Fibroblast of skin of left biceps (primary cell): ENCODE data around the gene SKP1.

Source experiments
- DNase-seq, 2 experiments: peaks; one replicate each; pipeline ENCODE4 v3.0.0-alpha.2; 2013; ENCODE audit warnings: low read depth in 2 of 2

The SKP1 gene

DNA sequence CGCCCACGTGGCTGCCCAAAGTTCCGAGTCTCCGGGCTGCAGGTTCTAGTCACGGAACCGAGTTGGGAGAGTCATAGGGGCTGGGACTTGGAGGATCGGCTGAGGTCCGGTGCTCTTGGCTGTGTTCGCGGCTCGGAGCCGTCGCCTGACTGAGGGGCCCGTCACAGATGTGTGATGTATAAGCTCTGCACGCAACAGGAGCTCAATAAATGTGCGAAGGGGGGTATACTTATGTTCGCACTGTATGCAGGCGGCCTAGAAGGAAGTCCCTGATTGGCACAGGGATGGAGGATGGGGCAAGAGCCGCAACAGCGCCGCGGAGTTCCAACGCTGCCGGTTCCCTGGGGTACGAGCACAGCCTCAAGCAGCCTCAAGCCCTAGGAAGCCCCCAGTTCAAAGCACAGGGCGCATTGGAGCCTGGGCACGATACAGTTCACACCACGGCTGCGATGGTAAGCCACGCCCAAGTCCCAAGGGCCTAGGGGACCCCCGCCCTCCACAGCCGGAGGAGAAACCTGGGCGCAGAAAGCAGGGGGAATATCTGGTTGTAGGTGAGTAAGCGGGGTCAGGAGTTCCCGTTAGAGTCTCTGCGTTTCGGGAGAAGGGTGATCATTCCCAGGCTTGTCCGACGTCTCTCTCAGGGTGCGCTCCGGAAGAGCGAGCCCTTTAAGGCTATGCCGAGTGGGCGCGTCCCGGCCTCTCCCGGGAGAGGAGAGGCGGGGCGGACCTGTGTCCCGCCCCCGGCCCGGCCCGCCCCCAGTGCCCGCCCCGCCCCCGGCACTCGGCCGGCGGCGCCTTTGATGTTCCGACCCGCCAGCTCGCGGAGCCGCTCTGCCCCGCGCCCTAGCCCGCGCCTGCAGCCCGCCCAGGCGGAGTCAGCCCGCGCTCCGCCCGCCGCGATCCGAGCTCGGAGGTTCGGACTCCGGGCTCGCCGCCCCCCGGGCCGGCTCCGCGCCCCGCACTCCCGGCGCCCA, 62.6 kb downstream of the SKP1 start, which contains the start of gene TCF7:
TSS of gene TCF7 (plus strand) at position 780 of the 974 bp plus-strand sequence. CDS start 226 bp downstream, outside the sequence.
- DNase-seq = peak; percentile 26 to 29

DNA sequence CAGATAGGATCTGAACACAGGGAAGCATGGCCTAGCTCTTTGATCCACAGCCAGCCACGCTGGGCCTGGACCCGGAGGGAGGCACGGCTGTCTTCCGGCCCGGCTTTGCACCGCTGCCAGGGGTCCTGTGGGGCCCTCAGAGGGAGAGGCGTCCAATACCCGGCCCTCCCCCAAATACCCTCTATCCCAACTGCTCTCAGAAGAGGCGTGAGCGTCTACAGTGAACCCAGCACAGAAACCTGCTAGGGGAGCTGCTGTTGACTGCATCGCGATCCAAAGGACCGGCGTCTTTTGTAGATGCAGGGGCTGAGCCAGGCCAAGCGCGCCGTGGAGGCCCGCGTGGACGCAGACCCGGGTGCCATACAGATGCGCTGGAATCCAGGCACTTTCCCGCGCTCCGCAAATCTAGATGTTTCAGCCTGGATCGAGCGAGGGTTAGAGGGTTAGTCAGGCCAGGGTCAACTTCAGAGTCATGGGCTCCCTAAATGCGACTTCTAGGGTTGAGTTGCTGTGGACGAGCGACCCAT, 63.3 kb downstream of the SKP1 start:
- no peak for DNase-seq

DNA sequence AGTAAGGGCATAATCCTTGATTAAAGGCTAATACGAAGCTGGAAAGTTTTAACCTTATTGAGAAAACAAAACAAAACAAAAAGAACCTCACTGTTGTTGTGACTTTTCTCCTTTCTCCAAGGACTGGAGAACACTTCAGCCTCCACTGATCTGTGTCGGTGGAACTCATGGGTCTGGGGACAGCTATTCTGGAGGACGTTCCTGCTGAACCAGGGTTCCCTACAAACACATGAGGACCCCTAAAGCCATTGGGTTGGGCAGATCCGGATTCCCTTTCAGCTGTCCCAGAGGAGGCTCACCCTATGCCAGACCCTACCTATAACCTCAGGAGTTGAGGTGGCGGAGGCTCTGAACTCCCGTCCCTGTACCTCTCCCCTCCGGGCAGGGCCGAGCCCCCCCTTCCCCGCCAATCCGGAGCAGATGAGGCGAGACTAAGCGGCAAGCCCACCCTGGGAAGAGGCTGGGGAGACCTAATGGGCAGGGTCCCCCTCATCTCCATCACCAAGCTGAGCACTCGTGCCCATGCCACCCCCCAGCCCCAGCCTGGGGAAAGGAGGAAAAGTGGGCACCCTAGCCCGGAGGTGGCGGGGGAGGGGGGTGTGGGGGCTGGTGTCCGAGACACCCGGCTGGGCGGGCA, 63.9 kb downstream of the SKP1 start:
- DNase-seq = no peak

DNA sequence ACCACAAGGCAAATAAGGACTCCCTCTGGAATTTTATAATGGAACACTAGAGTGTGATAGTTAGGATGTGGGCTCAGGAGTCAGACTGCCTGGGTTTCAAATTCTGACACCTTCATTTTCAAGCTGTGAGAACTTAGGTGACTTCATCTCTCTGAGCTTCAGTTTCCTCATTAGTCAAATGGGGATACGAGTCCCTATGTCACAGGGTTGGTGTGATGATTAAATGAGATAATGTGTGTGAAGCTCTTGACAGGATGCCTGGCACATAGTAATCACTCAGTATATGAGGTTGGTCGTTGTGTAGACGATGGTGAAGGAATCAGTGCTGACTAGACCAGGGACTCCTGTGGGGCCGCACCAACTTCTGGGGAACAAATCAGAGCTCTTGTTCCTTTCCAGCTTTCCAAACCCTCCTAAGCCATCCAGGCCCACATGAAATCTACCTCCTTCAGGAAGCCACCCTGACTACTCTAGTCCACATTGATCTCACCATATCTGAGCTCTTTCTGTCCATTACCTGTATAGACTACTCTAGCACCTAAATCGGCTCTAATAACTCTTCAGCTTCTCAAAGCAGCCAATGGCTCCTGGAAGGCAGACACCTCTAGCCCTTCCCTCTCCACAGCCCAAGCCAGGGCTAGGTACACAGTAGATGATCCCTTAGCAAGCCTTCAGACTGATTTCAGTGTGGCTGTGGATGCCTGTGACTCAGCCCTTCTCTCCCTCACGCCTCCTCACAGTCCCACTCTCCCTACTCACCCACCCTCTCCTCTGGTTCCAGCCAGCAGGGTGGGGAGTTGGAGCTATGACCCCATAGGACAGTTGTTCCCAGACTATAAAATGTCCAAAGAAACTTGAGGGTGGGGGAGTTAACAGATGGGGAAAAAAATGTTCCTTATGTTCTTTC, 64.8 kb downstream of the SKP1 start:
- DNase-seq = no peak

DNA sequence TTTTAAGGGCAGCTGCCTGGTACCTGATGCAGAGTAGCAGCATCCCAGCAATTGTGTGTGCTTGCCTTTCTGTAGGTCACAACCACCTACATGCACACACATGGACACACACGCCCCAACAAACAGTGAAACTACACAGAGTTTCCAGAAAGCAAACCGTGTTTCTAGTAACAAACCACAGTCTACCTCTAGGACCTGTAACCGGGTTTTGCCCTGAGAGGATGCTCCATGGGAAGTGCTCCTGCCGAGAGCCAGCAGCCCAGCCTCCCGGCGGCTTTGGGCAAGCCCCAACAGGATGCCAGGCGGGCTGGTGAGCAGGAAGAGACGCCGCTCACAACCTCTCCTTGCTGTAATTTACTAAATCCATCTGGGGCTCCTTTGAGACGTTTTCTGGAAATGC, 66.4 kb downstream of the SKP1 start:
- no peak for DNase-seq

DNA sequence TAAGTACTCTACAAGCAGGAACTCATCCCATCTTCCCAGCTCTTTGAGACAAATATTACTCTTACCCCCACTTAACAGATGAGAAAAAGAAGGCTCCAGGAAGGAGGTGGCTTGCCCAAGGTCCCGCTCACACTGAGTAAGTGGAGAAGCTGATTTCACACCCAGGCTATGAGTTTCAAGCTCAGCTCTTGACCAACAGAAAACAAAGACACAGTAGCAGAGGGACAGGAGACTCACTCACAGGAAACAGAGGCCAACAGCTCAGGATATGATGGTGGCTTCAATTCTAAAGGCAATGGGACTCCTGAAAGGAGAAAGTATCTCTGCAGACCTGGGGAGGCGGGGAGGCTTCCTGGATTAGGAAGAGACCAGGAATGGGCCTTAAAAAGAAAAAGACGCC, 69.0 kb downstream of the SKP1 start:
- no peak for DNase-seq

DNA sequence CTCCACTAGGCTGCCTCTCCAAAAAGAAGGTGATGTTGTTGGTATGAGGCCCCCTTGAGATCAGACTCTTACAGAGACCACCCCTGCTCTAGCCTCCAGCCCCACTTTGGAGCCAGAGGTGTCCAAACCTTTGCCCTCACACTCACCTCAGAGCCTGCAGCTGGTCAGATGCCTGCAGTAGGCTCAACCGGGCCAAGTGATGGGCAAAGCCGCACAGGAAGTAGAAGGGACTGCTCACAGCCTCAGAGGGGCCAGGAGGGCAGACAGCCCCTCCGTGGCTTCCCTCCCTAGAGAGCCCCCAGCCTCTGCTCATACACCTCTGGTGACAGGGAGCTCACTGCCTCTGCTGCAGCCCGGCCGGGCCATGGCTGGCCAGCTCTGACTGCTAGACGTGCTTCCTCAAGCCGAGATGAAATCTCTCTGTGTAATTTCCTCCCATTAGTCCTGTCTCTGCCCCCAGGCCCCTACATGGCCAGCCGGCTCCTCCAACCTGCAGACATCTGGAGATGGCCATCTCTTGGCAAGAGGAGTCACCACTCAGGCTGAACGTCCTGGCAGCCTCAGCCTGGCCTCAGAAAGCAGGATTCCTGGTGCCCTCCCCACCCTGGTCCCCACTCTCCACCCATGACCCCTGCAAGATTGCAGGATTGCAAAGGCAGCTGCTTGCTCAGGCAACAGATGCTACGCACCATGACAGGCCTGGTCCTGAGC, 69.6 kb downstream of the SKP1 start:
- no peak for DNase-seq

DNA sequence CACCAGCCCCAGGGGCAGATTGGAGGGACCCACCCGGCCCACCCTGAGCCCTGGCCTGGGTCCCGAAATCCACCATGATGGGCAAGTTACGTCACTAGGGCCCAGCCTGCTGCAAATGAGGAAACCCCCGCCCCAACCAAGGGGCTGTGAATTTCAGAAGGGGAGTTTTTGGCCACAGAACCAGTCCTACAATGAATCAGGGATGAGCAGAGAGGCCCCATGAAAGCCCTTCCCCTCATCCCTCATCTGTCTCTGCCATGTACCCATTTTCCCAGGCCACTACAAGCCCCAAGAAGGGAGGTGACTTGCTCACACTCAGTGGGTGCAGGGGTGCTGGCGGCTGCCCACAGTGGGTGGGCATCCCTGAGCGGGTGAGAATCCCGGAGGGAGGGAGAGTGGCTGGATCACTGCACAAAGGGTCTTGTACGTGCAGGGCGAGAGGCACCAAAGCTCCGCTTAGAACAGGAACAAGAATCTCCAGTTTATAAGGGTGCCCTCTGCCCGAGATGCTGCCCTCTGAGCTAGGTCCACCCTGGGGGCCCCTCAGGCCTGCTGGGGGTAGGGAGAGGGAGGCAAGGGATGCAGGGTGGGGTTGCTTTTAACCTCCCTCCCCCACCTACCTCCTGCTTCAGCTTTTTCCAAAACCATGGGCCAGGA, 72.6 kb downstream of the SKP1 start:
- no peak for DNase-seq

DNA sequence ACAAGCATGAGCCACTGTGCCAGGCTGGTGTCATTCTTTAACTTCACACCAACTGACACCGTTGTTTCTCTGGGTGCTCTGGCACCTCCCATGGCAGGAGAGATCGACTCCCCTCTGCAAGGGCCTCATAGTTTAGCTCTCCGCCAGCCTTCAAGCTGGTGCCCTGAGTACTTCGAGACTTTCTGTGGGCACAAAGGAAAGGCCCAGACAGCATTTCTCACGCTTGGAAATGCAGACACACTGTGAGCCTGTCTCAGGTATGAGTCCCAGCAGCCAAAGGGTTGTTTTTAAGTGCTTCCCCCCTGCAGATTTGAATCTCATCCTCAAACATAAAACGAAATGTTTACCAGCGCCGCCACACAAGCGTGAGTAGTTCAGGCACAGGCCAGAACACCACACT, 73.4 kb downstream of the SKP1 start:
- no peak for DNase-seq

DNA sequence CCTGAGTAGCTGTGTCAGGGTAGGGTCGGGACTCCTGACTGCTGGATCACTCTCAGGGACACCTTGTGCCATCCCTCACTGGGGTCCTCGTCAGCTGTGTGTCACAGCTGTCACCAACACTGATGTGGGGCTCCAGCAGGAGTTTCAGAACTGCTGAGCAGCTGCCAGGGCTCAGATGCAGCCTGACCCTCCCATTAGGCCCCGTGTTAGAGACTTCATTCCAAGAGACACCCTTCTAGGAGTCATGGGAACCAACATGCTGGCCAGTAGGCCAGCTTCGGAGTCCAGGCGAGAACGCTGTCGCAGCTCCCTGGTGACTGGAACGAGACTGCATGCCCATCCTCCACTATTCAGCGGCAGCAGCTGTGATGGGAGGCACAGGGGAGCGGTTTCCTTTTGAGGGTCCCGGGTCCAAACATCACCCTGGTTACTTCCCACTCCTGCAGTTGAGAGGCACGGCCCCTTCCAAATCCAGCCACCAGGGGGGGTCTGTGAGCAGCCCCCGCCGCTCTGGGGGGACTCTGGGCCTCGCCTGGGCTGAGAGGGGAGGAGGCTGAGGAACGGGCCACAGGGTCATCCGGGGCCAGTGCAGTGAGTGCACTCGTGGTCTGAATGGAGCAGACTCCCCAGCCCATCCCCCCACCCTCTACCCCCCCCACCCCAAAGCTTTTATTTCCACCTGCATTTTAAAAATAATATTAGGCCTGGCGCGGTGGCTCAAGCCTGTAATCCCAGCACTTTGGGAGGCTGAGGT, 74.9 kb downstream of the SKP1 start:
- DNase-seq = no peak

DNA sequence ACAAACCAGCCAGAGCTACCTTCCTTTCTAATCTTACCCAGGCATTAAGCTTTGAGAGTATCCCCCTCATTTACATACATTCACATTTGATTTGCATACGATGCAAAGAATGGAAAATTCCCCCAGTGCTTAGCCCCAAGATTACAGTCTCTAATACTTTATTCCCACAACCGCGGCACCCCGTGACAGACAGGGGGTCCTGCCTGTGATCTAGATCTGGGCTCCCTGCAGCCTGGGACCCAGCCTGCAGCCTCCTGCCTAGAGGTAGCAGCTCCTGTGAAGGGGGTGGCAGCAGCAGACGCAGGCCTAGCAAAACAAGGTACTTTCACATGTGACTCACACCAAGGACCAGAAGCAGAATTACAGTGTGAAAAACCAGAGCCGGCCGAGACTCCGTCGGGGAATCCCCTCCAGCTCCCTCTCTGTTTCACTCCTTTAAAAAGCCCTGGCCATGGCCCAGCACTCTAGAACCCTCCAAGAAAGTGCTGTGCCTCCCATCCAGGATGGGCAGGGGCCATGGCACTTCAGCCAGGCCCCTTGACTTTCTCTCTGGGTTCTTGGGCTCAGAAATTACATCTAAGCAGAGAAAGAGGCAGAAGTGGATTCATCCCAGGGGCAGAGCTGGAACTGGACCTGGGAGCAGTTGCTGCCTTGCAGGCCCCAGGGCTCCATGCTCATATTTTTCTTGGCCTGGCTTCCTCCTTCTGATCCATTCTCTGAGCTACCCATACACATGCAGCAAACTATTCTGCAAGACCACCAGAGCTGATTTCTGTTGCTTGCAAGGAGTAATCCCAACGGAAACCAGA, 76.3 kb downstream of the SKP1 start:
- no peak for DNase-seq

DNA sequence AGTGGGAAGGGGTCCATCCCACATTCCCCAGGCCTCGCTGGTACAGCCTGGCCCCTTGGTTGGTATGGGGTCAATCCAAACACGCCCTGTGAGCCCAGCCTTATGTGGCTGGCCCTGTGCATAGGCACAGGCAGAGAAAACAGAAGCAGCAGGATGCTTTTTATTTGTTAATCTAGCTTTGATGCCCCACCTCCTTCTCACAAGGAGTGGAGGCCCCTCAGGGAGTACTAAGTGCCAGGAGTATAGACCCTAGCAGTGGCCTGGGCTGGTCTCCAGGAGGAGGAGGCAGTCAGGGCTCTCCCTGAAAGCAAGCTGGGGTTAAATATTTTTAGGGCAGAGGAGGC, 76.8 kb downstream of the SKP1 start:
- no peak for DNase-seq

DNA sequence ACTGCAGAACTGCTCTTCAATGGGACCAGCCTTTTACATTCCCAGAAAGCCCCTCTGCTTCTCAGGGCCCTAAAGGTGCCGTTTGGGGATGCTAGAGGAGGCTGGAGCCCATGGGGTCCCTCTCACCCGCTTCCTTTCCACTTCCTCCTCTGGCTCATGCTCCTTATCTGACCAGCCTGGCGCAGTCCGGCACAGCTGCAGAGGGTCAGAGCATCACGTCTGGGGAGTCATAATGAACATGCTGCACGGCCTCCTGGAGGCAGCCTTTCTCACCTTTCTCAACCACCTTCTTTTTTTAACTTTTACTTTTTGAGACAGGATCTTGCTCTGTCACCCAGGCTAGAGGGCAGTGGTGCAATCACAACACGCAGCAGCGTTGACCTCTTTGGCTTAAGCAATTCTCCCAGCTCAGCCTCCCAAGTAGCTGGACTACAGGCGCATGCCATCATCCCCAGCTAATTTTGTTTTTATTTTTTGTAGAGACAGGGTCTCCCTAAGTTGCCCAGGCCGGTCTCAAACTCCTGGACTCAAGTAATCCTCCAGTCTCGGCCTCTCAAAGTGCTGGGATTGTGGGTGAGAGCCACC, 77.4 kb downstream of the SKP1 start:
- no peak for DNase-seq
